ENCODE results near the gene MORF4L1.

DNA sequence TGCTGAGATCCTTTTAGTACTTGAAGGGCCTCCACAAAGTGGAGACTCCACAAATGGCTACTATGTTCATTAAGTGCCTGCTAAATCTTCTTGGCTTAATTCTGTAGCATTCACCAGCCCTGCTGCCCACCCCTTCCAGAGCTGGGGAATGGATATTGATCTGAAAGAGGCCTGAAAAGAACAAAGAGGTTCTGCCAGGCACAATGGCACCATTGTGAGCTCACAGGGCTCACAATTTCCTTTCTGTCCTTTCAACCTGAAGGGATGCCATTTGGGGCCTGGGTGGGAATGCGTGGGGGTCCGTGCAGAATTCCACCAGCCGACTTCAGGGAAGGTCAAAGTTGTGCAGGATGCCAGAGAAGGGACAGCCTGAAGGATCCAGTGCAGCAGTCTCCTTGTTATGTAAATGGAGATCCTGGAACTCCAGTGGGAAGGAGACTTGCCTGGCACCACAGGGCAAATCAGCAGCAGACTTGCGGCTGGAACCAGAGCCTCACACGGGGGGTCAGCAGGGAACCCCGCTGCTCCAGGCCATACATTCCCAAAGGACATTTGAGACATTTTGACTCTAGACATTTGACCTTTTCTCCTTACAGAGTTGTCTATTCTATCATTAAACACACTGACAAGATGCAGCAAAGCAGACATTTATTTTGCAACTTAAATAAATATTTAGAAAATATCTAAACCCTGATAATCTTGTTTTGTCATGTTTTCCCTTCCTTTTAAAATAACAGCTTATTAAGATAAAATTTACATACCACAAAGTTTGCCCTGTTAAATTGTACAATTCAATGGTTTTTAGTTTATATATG, 21.5 kb upstream of the MORF4L1 start:
- TF ChIP-seq, protein P1, sequence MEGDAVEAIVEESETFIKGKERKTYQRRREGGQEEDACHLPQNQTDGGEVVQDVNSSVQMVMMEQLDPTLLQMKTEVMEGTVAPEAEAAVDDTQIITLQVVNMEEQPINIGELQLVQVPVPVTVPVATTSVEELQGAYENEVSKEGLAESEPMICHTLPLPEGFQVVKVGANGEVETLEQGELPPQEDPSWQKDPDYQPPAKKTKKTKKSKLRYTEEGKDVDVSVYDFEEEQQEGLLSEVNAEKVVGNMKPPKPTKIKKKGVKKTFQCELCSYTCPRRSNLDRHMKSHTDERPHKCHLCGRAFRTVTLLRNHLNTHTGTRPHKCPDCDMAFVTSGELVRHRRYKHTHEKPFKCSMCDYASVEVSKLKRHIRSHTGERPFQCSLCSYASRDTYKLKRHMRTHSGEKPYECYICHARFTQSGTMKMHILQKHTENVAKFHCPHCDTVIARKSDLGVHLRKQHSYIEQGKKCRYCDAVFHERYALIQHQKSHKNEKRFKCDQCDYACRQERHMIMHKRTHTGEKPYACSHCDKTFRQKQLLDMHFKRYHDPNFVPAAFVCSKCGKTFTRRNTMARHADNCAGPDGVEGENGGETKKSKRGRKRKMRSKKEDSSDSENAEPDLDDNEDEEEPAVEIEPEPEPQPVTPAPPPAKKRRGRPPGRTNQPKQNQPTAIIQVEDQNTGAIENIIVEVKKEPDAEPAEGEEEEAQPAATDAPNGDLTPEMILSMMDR (IDR thresholded peaks at IDR 0.05): no peak
- TF ChIP-seq POLR2A (IDR thresholded peaks at IDR 0.05): no peak

Data from heart left ventricle (tissue), 13 donors.